A172 (cell line): ENCODE measurements around the gene TNRC18. TPM values are rescaled to one million over a fixed set of nuclear protein-coding genes. Genes with fewer than 3 reads are reported as not detected.
"Not testable (repeated sequence)": the region's sequence is repeated elsewhere in the genome, so short reads cannot be mapped to it uniquely, and the experiment has no call there.

Experiments
- DNase-seq: peaks from one replicate; pipeline ENCODE4 v3.0.0-alpha.2; 2015; ENCODE audit warnings: low spot score
- total RNA-seq: library from RNA; depleted of rRNA; stranded (reverse); fragments of >200 nt; shearing (Covaris generic); gene quantifications from 2 replicates; pipeline ENCODE4 v1.2.3, GENCODE V29; 2014; rRNA removed

TNRC18 gene
- 15.0 and 17.4 TPM in 2 replicates for total RNA-seq

- DNase-seq: no peak
Observed at GRCh38 chr7:5423306-5423975, at the start of gene TNRC18. TNRC18 (minus strand) TSS chr7:5423834; CDS start chr7:5421246, 2,588 bp downstream.

- DNase-seq: no peak
Observed at GRCh38 chr7:5472432-5473315, 49.0 kb upstream of the TNRC18 start.

- DNase-seq: not testable (repeated sequence)
Observed at GRCh38 chr7:5471623-5472022, 48.0 kb upstream of the TNRC18 start.

GRCh38 chr7:5470816-5471215 is 47.2 kb upstream of the TNRC18 start:
- DNase-seq: no peak

GRCh38 chr7:5470167-5470532 is 46.5 kb upstream of the TNRC18 start:
- no peak for DNase-seq

- no peak for DNase-seq
Observed at GRCh38 chr7:5469375-5470166, 45.9 kb upstream of the TNRC18 start.

- DNase-seq: no peak
Observed at GRCh38 chr7:5467645-5468044, 44.0 kb upstream of the TNRC18 start.

GRCh38 chr7:5466551-5466950 is 42.9 kb upstream of the TNRC18 start:
- DNase-seq: no peak

GRCh38 chr7:5463031-5463430 is 39.4 kb upstream of the TNRC18 start:
- no peak for DNase-seq

- DNase-seq: no peak
Observed at GRCh38 chr7:5462216-5462615, 38.6 kb upstream of the TNRC18 start.

GRCh38 chr7:5458921-5459480 is 35.4 kb upstream of the TNRC18 start:
- no peak for DNase-seq

- DNase-seq: no peak
Observed at GRCh38 chr7:5457245-5457735, 33.7 kb upstream of the TNRC18 start.

GRCh38 chr7:5456409-5456808 is 32.8 kb upstream of the TNRC18 start:
- no peak for DNase-seq

- no peak for DNase-seq
Observed at GRCh38 chr7:5455581-5456219, 32.1 kb upstream of the TNRC18 start.

- no peak for DNase-seq
Observed at GRCh38 chr7:5455175-5455574, 31.5 kb upstream of the TNRC18 start.

- DNase-seq: no peak
Observed at GRCh38 chr7:5454485-5454884, 30.9 kb upstream of the TNRC18 start.

- DNase-seq: no peak
Observed at GRCh38 chr7:5453566-5454075, 30.0 kb upstream of the TNRC18 start.

GRCh38 chr7:5452937-5453540 is 29.4 kb upstream of the TNRC18 start:
- DNase-seq: peak; percentile 70

- peak; percentile 34 for DNase-seq
Observed at GRCh38 chr7:5452470-5452899, 28.9 kb upstream of the TNRC18 start.

- DNase-seq: no peak
Observed at GRCh38 chr7:5451391-5451790, 27.8 kb upstream of the TNRC18 start.
